ENCODE data around the gene BLOC1S1.

DNA sequence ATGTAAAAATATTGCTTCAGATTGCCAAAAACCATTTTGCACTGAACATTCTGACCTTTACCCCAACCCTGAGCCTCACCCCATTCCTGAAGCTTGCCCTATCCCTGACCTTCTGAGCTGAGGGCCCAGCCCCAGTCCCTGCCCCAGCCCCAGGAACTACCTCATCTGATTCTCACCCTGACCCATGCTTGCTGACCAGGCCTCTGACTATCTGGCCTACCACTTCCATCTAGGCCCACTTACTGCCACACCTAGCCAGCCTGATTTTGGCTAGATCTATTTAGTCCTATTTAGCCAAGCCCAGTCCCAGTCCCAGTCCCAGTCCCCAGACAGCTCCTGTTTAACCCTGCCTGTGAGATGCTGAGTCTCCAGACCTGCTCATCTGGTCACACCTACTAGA lies 45.6 kb upstream of the BLOC1S1 start:
- TF ChIP-seq, protein P1, sequence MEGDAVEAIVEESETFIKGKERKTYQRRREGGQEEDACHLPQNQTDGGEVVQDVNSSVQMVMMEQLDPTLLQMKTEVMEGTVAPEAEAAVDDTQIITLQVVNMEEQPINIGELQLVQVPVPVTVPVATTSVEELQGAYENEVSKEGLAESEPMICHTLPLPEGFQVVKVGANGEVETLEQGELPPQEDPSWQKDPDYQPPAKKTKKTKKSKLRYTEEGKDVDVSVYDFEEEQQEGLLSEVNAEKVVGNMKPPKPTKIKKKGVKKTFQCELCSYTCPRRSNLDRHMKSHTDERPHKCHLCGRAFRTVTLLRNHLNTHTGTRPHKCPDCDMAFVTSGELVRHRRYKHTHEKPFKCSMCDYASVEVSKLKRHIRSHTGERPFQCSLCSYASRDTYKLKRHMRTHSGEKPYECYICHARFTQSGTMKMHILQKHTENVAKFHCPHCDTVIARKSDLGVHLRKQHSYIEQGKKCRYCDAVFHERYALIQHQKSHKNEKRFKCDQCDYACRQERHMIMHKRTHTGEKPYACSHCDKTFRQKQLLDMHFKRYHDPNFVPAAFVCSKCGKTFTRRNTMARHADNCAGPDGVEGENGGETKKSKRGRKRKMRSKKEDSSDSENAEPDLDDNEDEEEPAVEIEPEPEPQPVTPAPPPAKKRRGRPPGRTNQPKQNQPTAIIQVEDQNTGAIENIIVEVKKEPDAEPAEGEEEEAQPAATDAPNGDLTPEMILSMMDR (IDR thresholded peaks at IDR 0.05), result no peak
- no peak for TF ChIP-seq POLR2A (IDR thresholded peaks at IDR 0.05)

All from transverse colon (tissue), 3 donors.